DOHH2 (cell line): Measurements from ENCODE around the gene KDM4F.
"Not testable (repeated sequence)": the region's sequence is repeated elsewhere in the genome, so short reads cannot be mapped to it uniquely, and the experiment has no call there.

Experiments used
- EZH2phosphoT487 ChIP-seq: fragments of 200-600 bp; sonication (generic); IDR thresholded peaks from 2 replicates; pipeline ENCODE4 v1.6.1; 2017; ENCODE audit warnings: borderline replicate concordance, mild to moderate bottlenecking, antibody characterized with exemption, low read length, moderate library complexity, mixed read lengths
- TF ChIP-seq, protein P1 (sequence below): fragments of 200-600 bp; sonication (generic); IDR thresholded peaks from one replicate; pipeline ENCODE4 v1.5.1; 2014; ENCODE audit warnings: antibody characterized with exemption, mild to moderate bottlenecking, low read depth, low read length; ENCODE audit not compliant: poor library complexity, severe bottlenecking

GRCh38 chr11:95049122-95049521, at the start of gene KDM4F:
- not testable (repeated sequence) for TF ChIP-seq EZH2phosphoT487
- TF ChIP-seq, protein P1, sequence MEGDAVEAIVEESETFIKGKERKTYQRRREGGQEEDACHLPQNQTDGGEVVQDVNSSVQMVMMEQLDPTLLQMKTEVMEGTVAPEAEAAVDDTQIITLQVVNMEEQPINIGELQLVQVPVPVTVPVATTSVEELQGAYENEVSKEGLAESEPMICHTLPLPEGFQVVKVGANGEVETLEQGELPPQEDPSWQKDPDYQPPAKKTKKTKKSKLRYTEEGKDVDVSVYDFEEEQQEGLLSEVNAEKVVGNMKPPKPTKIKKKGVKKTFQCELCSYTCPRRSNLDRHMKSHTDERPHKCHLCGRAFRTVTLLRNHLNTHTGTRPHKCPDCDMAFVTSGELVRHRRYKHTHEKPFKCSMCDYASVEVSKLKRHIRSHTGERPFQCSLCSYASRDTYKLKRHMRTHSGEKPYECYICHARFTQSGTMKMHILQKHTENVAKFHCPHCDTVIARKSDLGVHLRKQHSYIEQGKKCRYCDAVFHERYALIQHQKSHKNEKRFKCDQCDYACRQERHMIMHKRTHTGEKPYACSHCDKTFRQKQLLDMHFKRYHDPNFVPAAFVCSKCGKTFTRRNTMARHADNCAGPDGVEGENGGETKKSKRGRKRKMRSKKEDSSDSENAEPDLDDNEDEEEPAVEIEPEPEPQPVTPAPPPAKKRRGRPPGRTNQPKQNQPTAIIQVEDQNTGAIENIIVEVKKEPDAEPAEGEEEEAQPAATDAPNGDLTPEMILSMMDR, result not testable (repeated sequence)
